CD14-positive monocyte (primary cell): Measurements from ENCODE around the gene DPM2. TPM values are rescaled to one million over a fixed set of nuclear protein-coding genes. Genes with fewer than 3 reads are reported as not detected.

Source experiments
- DNase-seq, 3 donors: peaks; one replicate each; pipeline ENCODE4 v3.0.0-alpha.2; 2011 to 2022
- H2AFZ ChIP-seq: 2 replicates; pipeline ENCODE4 v1.6.0; 2012; ENCODE audit warnings: mild to moderate bottlenecking, low read depth, low read length, inconsistent platforms; ENCODE audit not compliant: insufficient read depth, poor library complexity, severe bottlenecking
- H3K27ac ChIP-seq, 2 donors: 1 replicate in 1 of 2; 2 replicates in 1 of 2; pipeline ENCODE4 v1.5.1; 2012 to 2013; ENCODE audit warnings: low read length in 2 of 2, control low read depth in 1 of 2, inconsistent platforms in 1 of 2, low read depth in 1 of 2, mild to moderate bottlenecking in 1 of 2
- H3K27me3 ChIP-seq, 2 donors: one replicate each; pipeline versions ENCODE4 v1.6.0 to v1.6.1; 2011 to 2013; ENCODE audit warnings: low read length in 2 of 2; ENCODE audit not compliant: control insufficient read depth in 2 of 2, insufficient read depth in 2 of 2
- H3K36me3 ChIP-seq, 2 donors: replicated peaks in 1 of 2; 1 replicate in 1 of 2; 2 replicates in 1 of 2; pipeline versions ENCODE4 v1.5.1 to v1.6.1; 2012 to 2013; ENCODE audit warnings: low read length in 2 of 2, control low read depth in 1 of 2, inconsistent platforms in 1 of 2, mild to moderate bottlenecking in 1 of 2; ENCODE audit not compliant: insufficient read depth in 2 of 2, control insufficient read depth in 1 of 2
- H3K4me1 ChIP-seq, 2 donors: 1 replicate in 1 of 2; 2 replicates in 1 of 2; pipeline versions ENCODE4 v1.5.1 to v1.6.1; 2012 to 2013; ENCODE audit warnings: low read length in 2 of 2, control low read depth in 1 of 2, inconsistent platforms in 1 of 2, mild to moderate bottlenecking in 1 of 2, moderate library complexity in 1 of 2; ENCODE audit not compliant: insufficient read depth in 2 of 2, control insufficient read depth in 1 of 2
- H3K4me2 ChIP-seq: replicated peaks from 2 replicates; pipeline ENCODE3; 2012; ENCODE audit warnings: low read length, moderate library complexity, mild to moderate bottlenecking; ENCODE audit not compliant: poor library complexity, severe bottlenecking; ENCODE audit errors: extremely low read depth
- H3K4me3 ChIP-seq, 3 experiments: fragments of 200-600 bp in 1 of 3; sonication (generic) in 1 of 3; replicated peaks in 1 of 3; 1 replicate in 2 of 3; 2 replicates in 1 of 3; pipeline ENCODE4 v1.5.1; 2011 to 2013; ENCODE audit warnings: low read length in 3 of 3, mild to moderate bottlenecking in 3 of 3, control low read depth in 2 of 3, low read depth in 2 of 3, inconsistent platforms in 1 of 3, moderate library complexity in 1 of 3
- H3K79me2 ChIP-seq: 2 replicates; pipeline ENCODE4 v1.6.0; 2012; ENCODE audit warnings: mild to moderate bottlenecking, control low read depth, inconsistent platforms, low read length, moderate library complexity; ENCODE audit not compliant: insufficient read depth
- H3K9ac ChIP-seq: 2 replicates; pipeline ENCODE4 v1.6.0; 2017; ENCODE audit warnings: low read length, mild to moderate bottlenecking; ENCODE audit not compliant: insufficient read depth, poor library complexity, severe bottlenecking
- H3K9me3 ChIP-seq, 2 donors: replicated peaks in 1 of 2; 1 replicate in 1 of 2; 2 replicates in 1 of 2; pipeline versions ENCODE4 v1.5.1 to v1.6.1; 2012 to 2013; ENCODE audit warnings: low read length in 2 of 2, control low read depth in 1 of 2; ENCODE audit not compliant: control insufficient read depth in 1 of 2, insufficient read depth in 1 of 2
- H4K20me1 ChIP-seq: 2 replicates; pipeline ENCODE4 v1.6.0; 2012; ENCODE audit warnings: mild to moderate bottlenecking, low read length, control low read depth, moderate library complexity; ENCODE audit not compliant: insufficient read depth
- H3K27ac Mint-ChIP-seq, 7 donors: one replicate each; pipeline ENCODE4 v1.8.0; 2020; ENCODE audit warnings: mild to moderate bottlenecking in 7 of 7, mixed read lengths in 7 of 7, moderate library complexity in 6 of 7, inconsistent platforms in 2 of 7
- H3K27me3 Mint-ChIP-seq, 3 donors: one replicate each; pipeline ENCODE4 v1.8.0; 2021 to 2022; ENCODE audit warnings: low read depth in 3 of 3, mild to moderate bottlenecking in 3 of 3, mixed read lengths in 3 of 3, moderate library complexity in 3 of 3, inconsistent platforms in 1 of 3
- H3K36me3 Mint-ChIP-seq, 2 donors: one replicate each; pipeline ENCODE4 v1.8.0; 2020; ENCODE audit warnings: mixed read lengths in 2 of 2, inconsistent platforms in 1 of 2, mild to moderate bottlenecking in 1 of 2
- H3K4me1 Mint-ChIP-seq: one replicate; pipeline ENCODE4 v1.8.0; 2020; ENCODE audit warnings: mild to moderate bottlenecking, mixed read lengths
- H3K4me3 Mint-ChIP-seq, 2 donors: one replicate each; pipeline ENCODE4 v1.8.0; 2020; ENCODE audit warnings: mild to moderate bottlenecking in 2 of 2, mixed read lengths in 2 of 2, moderate library complexity in 1 of 2
- H3K9me3 Mint-ChIP-seq, 7 donors: one replicate each; pipeline ENCODE4 v1.8.0; 2020 to 2022; ENCODE audit warnings: mixed read lengths in 7 of 7, mild to moderate bottlenecking in 6 of 7, moderate library complexity in 6 of 7, inconsistent platforms in 2 of 7
- WGBS: methylation state at CpG from one replicate; pipeline ENCODE4 v1.1.5; 2013; ENCODE audit warnings: missing lambda C conversion rate; ENCODE audit not compliant: insufficient coverage; 5-methylcytosine and 5-hydroxymethylcytosine counted together
- intact Hi-C, 2 donors: fragments of 100-400 bp; cut with micrococcal nuclease; formaldehyde crosslinking; loops; one replicate each; pipeline versions ENCODE4 v1.15.0 to v1.15.1; 2023
- polyA plus RNA-seq, 3 donors: library from polyadenylated mRNA; depleted of rRNA in 1 of 3; unstranded in 2 of 3; stranded (reverse) in 1 of 3; fragments of 300-500 nt in 2 of 3; fragments of >200 nt in 1 of 3; fragmentation: Illumina TruSeq in 2 of 3; gene quantifications; 1 replicate in 2 of 3; 2 replicates in 1 of 3; pipeline ENCODE4 v1.2.3, GENCODE V29; 2012 to 2021
- TF ChIP-seq, protein P1 (sequence below): fragments of 200-600 bp; IDR thresholded peaks from one replicate; pipeline ENCODE4 v1.8.0; 2022; ENCODE audit warnings: antibody characterized with exemption, mild to moderate bottlenecking

DPM2 gene
- polyA plus RNA-seq, 3 donors: 22.4 to 28.7 (median 25.4) TPM

- 83% methylated on average over 1 of the region's 3 CpGs for WGBS
- no peak overlapping the region for H3K4me3 Mint-ChIP-seq
- peaks cover 0 to 2% of the 10 kb centered on the region in 2 donors for H3K36me3 Mint-ChIP-seq
- peaks cover 47% of the 10 kb centered on the region for H3K4me1 Mint-ChIP-seq
- Histone ChIP-seq H3K27me3 (no peaks in the 10 kb centered on the region), H3K4me1 (peaks cover 21 to 40% of the 10 kb centered on the region in 2 donors), H3K4me3 (no peak overlapping the region), H3K36me3 (no peaks in the 10 kb centered on the region), H3K27ac (no peak overlapping the region), H3K4me2 (no peak overlapping the region), H3K9me3 (no peaks in the 10 kb centered on the region), H4K20me1 (no peaks in the 10 kb centered on the region), H3K9ac (no peak overlapping the region), H2AFZ (no peak overlapping the region), H3K79me2 (no peaks in the 10 kb centered on the region)
- intact Hi-C loops: no loop called here
- peaks cover 2 to 8% (median 4%) of the 10 kb centered on the region in 3 donors for H3K27me3 Mint-ChIP-seq
- peak in 2 of 3 donors; percentile 17 to 55 for DNase-seq
- TF ChIP-seq, protein P1, sequence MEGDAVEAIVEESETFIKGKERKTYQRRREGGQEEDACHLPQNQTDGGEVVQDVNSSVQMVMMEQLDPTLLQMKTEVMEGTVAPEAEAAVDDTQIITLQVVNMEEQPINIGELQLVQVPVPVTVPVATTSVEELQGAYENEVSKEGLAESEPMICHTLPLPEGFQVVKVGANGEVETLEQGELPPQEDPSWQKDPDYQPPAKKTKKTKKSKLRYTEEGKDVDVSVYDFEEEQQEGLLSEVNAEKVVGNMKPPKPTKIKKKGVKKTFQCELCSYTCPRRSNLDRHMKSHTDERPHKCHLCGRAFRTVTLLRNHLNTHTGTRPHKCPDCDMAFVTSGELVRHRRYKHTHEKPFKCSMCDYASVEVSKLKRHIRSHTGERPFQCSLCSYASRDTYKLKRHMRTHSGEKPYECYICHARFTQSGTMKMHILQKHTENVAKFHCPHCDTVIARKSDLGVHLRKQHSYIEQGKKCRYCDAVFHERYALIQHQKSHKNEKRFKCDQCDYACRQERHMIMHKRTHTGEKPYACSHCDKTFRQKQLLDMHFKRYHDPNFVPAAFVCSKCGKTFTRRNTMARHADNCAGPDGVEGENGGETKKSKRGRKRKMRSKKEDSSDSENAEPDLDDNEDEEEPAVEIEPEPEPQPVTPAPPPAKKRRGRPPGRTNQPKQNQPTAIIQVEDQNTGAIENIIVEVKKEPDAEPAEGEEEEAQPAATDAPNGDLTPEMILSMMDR: no peak
- H3K27ac Mint-ChIP-seq: peak overlapping the region in 5 of 7 donors; percentile 16 to 81 (median 57)
- peaks cover 0 to 2% (median 0%) of the 10 kb centered on the region in 7 donors for H3K9me3 Mint-ChIP-seq
Observed at GRCh38 chr9:127968042-127968441, 30.4 kb upstream of the DPM2 start.

GRCh38 chr9:127967151-127967809, 29.6 kb upstream of the DPM2 start:
- peaks cover 20 to 40% of the 10 kb centered on the region in 2 donors for H3K4me1 ChIP-seq
- H3K9me3 ChIP-seq: no peaks in the 10 kb centered on the region
- WGBS: 52% methylated on average over 7 of the region's 9 CpGs
- Mint-ChIP-seq H3K27me3 (peaks cover 2 to 7% (median 4%) of the 10 kb centered on the region in 3 donors), H3K27ac (peak overlapping the region in 1 of 7 donors; percentile 13), H3K9me3 (peaks cover 0 to 2% (median 0%) of the 10 kb centered on the region in 7 donors), H3K4me1 (peaks cover 43% of the 10 kb centered on the region), H3K36me3 (peaks cover 0 to 2% of the 10 kb centered on the region in 2 donors), H3K4me3 (no peak overlapping the region)
- no peak overlapping the region for H3K27ac ChIP-seq
- TF ChIP-seq, protein P1: no peak
- H3K4me2 ChIP-seq: no peak overlapping the region
- no peak overlapping the region for H3K9ac ChIP-seq
- no peaks in the 10 kb centered on the region for H3K27me3 ChIP-seq
- no peaks in the 10 kb centered on the region for H3K36me3 ChIP-seq
- DNase-seq: no peak
- H4K20me1 ChIP-seq: no peaks in the 10 kb centered on the region
- H2AFZ ChIP-seq: no peak overlapping the region
- H3K4me3 ChIP-seq: no peak overlapping the region
- intact Hi-C loops: no loop called here
- no peaks in the 10 kb centered on the region for H3K79me2 ChIP-seq
